Measurements from ENCODE around the gene PTBP3.

GRCh38 chr9:112349008-112349333 lies 15.6 kb upstream of the PTBP3 start:
- no peak for TF ChIP-seq POLR2A (IDR thresholded peaks at IDR 0.05; ENCODE audit: low read depth)
- TF ChIP-seq POLR2AphosphoS5 (IDR thresholded peaks at IDR 0.05), result no peak

Measured in esophagus muscularis mucosa (tissue), 2 donors.